GM19193 (cell line): ENCODE data around the gene ETNK1.

Experiments used
- POLR2A ChIP-seq: IDR thresholded peaks from 4 replicates; pipeline ENCODE4 v1.6.1; 2011; ENCODE audit not compliant: insufficient read depth, insufficient read length; ENCODE audit errors: extremely low read depth

Gene ETNK1

DNA sequence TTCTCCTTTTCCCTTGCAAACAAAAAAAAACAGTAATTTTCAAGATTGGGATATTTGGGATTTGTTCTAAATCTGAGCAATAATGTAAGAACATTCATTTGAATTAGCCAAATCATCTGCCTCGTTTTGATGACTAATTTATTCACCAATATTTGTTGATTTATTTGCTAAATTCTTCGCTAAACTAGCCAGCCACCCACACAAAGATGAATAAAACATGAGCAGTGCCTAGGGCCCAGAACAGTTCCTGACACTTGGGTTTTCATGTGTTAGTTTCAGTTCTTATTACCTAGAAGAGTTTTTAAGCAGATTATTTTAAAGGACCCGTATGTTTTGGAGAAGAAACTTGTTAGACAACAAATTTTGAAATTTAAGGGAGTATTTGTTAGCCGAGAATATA lies 1.4 kb downstream of the ETNK1 start:
- no peak for TF ChIP-seq POLR2A

DNA sequence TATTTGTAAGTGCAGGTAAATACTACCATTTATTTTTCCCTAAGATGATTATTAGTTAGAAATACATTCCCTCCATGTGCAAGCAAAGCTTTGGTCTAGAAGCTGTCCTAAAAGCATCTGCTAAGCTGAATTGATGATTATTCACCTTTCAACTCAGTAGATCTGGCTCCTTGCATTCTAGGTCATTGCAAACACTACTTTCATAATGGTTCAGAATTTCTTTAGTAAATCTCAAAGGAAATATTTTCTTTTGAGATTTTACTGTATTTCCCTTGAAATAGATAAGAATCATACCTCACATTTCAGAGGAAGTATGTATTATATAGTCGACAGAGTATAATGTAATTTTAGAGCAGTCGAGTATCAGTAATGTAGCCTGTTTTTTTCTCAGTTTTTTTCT lies 2.4 kb downstream of the ETNK1 start:
- no peak for TF ChIP-seq POLR2A

DNA sequence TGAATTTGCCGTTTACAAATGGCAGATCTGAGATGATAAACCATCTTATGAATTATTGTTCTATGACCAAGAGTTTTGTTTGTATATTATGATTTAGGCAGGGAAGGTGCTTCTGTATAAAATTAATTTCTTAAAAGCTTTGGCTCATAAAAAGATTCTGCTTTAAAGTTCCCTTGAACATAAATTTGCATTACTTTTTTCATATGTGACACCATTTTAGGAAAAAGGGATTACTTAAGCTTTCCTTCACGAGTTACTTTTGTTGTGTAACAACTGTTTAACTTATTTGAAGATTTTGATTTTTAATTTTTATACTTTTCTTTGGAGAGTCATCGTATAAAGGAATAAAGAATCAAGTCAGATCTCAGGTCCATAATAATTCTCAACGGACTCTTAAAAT lies 3.3 kb downstream of the ETNK1 start:
- no peak for TF ChIP-seq POLR2A

DNA sequence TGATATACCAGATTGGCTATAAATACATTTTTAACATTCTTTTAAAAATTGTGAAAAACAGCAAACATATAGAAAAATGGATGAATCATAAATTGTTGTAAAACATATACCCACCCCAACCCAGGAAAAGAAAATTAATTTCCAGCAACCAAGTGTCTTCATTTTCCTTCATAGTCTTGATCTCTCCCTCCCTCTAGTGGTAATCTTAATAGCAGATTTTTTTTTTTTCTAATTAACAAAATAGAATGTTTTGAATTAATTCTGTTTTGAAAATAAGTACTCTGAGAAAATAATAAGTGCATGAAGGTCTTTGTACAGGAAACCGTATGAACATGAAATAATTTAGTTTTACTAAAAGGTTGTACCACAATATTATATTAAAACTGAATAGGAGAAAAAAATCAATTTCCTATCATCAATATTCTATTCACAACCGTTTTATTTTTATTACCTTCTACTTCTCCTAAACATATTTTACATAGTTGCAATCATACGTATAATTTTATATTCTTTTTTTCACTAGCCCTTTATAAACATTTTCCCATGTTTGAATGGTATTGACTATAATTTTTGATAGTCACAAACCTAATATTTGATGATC lies 7.0 kb downstream of the ETNK1 start:
- no peak for TF ChIP-seq POLR2A

DNA sequence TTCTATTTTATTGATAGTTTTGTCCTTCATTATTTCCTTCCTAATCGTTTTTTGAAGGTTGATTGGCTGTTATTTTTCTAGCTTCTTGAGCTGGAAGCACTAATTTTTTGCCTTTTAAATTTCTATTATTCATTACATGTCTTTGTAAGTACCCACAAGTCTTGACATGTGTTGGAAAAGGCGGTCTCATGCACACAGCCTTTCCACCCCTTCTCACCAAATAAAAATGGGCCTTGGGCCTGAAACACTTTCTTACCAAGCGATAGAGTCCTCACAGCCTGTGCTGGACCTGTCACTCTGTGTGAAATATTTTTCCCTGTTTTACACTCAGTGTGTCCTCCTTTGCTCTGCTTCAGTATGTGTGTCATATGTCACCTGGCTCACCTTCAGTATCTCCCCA lies 9.9 kb downstream of the ETNK1 start:
- TF ChIP-seq POLR2A = no peak

DNA sequence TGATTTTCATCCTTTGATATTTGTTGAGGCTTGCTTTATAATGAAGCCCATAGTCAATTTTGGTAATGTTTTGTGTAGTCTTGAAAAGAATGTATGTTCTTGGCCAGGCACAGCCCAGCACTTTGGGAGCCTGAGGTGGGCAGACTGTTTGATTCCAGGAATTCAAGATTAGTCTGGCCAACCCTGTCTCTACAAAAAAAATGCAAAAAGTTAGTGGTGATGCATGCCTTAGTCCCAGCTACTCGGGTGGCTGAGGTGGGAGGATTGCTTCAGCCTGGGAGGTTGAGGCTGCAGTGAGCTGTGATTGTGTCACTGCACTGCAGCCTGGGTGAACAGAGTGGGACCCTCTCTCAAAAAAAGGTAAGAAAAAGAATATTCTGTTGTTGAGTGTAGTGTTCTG lies 10.8 kb downstream of the ETNK1 start:
- no peak for TF ChIP-seq POLR2A

DNA sequence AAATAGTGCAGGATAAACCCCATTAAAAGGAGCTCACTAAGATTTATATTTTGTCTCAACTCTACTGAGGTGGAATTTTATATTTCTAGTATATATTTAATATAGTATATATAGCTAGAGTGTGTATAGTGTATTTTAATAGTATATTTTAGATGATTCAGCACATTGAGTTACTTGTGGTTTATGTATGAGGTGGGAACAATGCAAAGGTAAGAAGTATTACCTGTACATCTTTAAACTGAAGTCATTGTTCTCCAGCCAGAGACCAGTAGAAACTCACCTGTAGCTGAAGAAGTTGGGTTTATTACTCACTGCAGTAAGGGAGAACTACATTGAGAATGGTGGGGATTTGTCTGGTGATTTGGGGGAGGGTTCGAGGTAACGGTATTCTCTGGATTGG lies 15.9 kb downstream of the ETNK1 start:
- no peak for TF ChIP-seq POLR2A

DNA sequence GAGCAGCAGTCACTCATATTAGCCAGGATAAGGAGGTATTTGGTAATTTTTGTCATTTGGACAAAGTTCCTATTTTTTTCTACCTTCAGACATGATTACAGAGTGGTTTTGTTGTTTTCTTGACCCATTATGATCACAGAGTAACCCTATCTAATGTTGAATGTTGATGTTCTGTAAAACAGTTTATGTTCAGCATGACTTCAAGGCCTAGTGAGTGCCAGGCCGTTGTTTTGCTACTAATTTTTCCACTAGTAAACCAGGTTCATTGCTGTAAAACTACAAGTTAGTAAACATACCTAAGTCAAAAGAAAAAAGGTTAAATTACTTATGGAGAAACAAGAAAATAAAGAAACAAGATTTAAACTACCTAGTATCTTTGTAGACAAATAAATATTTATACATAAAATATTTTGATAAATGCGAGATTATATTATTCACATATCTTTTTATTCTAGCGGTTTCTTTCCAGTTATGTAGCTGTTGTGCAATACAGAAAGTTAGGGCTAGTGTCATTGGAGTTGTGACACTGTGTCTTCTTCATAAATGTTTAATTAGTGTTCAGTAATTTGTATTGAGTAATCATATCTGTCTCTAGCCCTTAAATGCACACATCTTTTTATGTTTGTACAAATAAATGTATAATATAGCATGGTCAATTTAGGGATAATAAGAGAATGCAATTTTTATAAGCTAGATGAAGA lies 16.5 kb downstream of the ETNK1 start:
- TF ChIP-seq POLR2A = no peak

DNA sequence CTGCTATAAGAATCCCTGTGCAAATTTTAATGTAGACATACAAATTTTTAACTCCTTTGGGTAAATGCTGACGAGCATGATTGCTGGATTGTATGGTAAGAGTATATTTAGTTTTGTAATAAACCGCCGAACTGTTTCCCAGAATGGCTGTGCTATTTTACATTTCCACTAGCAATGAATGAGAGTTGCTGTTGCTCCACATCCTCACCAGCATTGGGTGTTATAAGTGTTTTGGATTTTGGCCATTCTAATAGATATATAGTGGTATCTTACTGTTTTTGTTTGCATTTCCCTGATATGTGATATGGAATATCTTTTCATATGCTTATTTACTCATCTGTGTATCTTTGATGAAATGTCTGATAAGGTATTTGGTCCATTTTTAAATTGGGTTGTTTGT lies 23.7 kb downstream of the ETNK1 start:
- TF ChIP-seq POLR2A = no peak

DNA sequence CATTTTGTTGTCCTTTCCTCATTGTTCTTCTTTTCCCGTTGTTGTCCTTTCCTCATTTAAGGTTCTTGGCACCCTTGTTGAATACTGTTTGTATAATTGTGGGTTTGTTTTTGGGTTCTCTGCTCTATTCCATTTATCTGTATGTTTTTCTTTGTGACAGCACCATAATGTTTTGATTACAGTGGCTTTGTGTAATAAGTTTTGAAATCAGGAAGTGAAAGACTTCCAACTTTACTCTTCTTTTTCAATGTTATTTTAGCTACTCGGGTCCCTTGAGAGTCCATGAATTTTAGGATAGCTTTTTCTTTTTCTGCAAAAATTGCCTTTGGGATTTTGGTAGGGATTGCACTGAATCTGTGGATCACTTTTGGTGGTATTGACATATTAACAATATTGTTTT lies 28.1 kb downstream of the ETNK1 start:
- TF ChIP-seq POLR2A = no peak

DNA sequence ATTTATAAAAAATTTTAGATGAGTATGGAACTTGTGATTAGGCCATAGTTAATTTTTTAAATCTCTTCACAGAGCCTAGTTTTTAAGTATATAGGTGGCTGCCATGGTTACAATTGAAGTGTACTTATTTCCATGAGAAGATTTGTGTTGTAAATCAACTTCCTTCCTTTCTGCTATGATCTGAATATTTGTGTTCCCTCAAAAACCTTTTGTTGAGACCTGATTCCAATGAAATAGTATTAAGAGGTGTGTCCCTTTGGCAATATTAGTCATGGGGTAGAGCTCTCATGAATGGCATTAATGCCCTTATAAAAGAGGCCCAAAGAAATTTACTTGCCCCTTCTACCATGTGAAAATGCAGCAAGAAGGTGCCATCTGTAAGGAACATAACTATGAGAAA lies 28.8 kb downstream of the ETNK1 start:
- no peak for TF ChIP-seq POLR2A

DNA sequence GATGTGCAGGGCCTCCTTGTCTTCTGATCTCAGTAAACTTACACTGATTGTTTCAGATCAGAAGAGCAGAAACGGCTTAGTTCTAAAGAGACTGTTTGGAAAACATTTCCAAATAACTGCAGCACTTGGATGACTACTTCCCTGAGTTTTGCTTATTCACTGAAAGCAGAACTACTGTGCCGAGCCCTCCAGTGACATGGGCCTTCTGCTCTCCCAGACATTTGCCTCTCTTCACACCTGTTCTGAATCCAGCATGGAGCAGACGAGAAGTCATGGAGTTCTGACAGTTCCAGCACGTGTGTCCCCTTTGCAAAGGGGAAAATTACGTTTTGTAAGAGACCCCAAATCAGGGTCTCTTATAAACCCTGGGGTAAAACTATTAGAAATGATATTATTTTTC lies 31.4 kb downstream of the ETNK1 start:
- TF ChIP-seq POLR2A = no peak

DNA sequence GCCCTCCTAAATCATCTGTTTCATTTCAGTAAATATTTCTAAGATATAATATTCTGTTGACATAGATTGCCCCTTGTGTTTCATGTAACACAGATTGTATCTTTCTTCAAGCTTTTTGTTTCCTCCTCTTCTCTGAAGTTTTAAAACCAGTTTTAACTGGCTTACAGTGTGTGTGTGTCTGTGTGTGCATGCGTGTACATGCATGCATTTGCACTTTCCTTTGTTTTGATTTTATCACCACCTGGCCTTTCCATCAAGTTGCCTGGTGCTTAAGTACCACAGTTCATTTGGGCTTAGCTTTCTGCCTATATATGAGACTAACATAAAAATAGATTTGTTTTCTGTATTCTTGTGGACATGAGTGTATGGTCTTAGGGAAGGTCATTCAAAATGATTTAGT lies 31.9 kb downstream of the ETNK1 start:
- no peak for TF ChIP-seq POLR2A

DNA sequence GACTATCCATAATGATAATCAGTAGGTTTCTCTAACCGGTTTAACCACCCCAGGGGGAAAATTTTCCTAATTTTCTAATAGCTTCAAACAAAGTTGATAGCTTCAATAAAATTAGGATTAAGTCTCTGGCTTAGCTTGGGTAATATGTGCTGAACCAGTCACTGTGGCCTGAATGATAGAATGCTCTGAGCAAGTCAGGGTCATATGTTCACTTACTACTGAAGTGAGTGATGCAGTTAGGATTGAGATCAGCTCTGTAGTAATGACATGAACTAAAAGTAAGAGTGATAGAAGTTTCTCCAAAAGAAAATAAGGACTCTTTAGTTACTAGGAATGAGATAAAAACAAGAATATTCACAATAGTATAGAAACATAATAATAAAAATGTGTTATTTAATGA lies 32.6 kb downstream of the ETNK1 start:
- no peak for TF ChIP-seq POLR2A

DNA sequence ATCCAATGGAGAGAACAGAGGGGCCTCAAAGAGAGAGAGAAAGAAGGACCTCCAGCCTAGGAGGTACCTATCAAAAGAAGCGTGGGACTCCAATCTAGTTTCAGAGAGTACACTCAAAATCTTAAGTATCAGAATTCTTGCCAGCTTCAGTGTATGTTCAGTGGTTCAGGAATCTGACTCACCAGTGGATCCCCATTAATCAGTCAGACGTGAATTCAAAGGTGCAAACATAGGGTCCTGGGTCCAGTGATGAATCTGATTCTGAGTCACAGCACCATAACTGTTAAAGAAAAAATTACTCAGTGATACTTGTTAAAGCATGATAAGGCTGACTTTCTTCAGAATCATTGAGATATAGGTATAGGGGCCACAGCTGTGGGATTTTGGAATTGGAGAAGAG lies 33.2 kb downstream of the ETNK1 start:
- no peak for TF ChIP-seq POLR2A

DNA sequence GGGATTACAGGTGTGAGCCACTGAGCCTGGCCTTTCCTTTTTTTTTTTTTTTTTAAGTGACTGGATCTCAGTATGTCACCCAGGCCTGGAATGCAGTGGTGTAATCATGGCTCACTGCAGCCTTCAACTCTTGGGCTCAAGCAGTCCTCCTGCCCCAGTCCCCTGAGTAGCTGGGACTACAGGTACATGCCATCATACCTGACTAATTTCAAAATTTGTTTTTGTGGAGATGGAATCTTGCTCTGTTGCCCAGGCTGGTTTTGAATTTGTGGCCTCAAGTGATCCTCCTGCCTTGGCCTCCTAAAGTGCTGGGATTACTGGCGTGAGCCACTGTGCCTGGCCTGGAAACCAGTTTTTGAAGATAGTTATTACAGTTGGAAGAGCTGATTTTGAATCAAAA lies 37.4 kb downstream of the ETNK1 start:
- no peak for TF ChIP-seq POLR2A

DNA sequence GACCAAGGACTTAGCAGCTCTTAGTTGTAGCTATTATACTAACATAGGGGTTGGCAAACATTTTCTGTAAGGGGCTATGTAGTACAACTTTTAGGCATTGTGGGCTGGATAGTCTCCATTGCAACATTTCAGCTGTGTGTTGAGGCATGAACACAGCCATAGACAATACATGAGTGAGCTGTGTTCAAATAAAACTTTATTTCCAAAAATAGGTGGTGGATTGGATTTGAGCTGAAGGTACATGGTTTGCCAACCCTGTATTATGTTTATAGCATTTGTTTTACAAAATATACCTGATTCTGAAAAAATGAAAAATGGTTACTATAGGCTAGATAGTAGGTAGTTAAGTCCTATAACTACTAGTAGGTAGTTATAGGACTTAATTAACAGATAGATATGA lies 40.5 kb downstream of the ETNK1 start:
- TF ChIP-seq POLR2A = no peak
